Thyroid gland (tissue), 4 donors: ENCODE data around the gene HES3. TPM values are rescaled to one million over a fixed set of nuclear protein-coding genes. Genes with fewer than 3 reads are reported as not detected.

Source experiments
- DNase-seq, 2 donors: peaks; one replicate each; pipeline ENCODE4 v3.0.0-alpha.2; 2019
- H3K27ac ChIP-seq, 3 donors: fragments of 200-600 bp; sonication (generic); 1 replicate in 2 of 3; 2 replicates in 1 of 3; pipeline ENCODE4 v1.5.1; 2016 to 2019; ENCODE audit warnings: mild to moderate bottlenecking in 1 of 3, moderate library complexity in 1 of 3
- H3K27me3 ChIP-seq: fragments of 200-600 bp; sonication (generic); one replicate; pipeline ENCODE4 v1.5.1; 2019
- H3K36me3 ChIP-seq, 2 donors: fragments of 200-600 bp; sonication (generic); one replicate each; pipeline ENCODE4 v1.5.1; 2016 to 2019
- H3K4me1 ChIP-seq, 2 donors: fragments of 200-600 bp; sonication (generic); one replicate each; pipeline ENCODE4 v1.5.1; 2017 to 2019
- H3K4me3 ChIP-seq, 3 donors: fragments of 200-600 bp; sonication (generic); replicated peaks in 1 of 3; 1 replicate in 2 of 3; 2 replicates in 1 of 3; pipeline ENCODE4 v1.5.1; 2016; ENCODE audit warnings: mild to moderate bottlenecking in 1 of 3
- H3K9me3 ChIP-seq: fragments of 200-600 bp; sonication (generic); one replicate; pipeline ENCODE4 v1.5.1; 2017
- POLR2A ChIP-seq, 2 donors: fragments of 450-650 bp; IDR thresholded peaks; one replicate each; pipeline ENCODE4 v1.6.1; 2017; ENCODE audit warnings: antibody characterized with exemption in 2 of 2, mild to moderate bottlenecking in 2 of 2, moderate library complexity in 1 of 2
- WGBS, 2 donors: methylation state at CpG; one replicate each; pipeline ENCODE4 v1.1.5; 2017; 5-methylcytosine and 5-hydroxymethylcytosine counted together
- intact Hi-C: fragments of 100-400 bp; cut with DNase I; formaldehyde crosslinking; loops from one replicate; pipeline ENCODE4 v1.15.1; 2023
- total RNA-seq, 4 donors: library from RNA; depleted of rRNA; stranded (reverse); fragments of >200 nt; gene quantifications; one replicate each; pipeline ENCODE4 v1.2.3, GENCODE V29; 2016
- TF ChIP-seq, protein P1 (sequence below), 6 experiments: fragments of 200-600 bp in 3 of 6; fragments of 450-650 bp in 3 of 6; sonication (generic) in 3 of 6; IDR thresholded peaks; one replicate each; pipeline ENCODE4 v1.5.1; 2016 to 2019; ENCODE audit warnings: antibody characterized with exemption in 6 of 6, mild to moderate bottlenecking in 2 of 6, inconsistent platforms in 1 of 6, moderate library complexity in 1 of 6

The HES3 gene
- total RNA-seq, 4 donors from 2014 or later, result not detected

DNA sequence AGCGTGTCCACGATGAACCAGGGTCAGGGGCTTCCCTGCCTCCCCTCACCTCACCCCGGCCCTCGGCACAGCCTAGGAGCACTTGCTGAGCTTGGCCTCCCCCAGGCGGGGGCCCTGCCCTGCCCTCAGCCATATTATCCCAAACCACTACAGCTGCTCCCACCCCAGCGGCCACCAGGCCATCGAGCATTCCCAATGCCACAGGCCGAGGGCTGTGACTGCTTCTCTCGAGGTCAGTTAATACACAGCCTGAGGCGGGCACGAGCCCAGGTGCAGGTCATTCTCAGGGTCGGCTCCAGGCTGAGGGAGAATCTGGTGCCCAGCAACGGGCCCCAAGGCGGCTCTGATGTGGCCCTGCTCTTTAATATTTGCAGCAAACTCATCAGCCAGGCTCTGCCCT is 25.3 kb downstream of the HES3 start:
- TF ChIP-seq, protein P1, sequence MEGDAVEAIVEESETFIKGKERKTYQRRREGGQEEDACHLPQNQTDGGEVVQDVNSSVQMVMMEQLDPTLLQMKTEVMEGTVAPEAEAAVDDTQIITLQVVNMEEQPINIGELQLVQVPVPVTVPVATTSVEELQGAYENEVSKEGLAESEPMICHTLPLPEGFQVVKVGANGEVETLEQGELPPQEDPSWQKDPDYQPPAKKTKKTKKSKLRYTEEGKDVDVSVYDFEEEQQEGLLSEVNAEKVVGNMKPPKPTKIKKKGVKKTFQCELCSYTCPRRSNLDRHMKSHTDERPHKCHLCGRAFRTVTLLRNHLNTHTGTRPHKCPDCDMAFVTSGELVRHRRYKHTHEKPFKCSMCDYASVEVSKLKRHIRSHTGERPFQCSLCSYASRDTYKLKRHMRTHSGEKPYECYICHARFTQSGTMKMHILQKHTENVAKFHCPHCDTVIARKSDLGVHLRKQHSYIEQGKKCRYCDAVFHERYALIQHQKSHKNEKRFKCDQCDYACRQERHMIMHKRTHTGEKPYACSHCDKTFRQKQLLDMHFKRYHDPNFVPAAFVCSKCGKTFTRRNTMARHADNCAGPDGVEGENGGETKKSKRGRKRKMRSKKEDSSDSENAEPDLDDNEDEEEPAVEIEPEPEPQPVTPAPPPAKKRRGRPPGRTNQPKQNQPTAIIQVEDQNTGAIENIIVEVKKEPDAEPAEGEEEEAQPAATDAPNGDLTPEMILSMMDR (IDR thresholded peaks at IDR 0.05), result no peak
- TF ChIP-seq POLR2A (IDR thresholded peaks at IDR 0.05), result no peak
- no peaks in the 10 kb centered on the region for H3K27me3 ChIP-seq
- H3K9me3 ChIP-seq, result no peaks in the 10 kb centered on the region
- H3K27ac ChIP-seq, result no peak overlapping the region
- intact Hi-C loops, result no loop called here
- 82 to 91% methylated on average over 8 to 11 of the region's 14 CpGs for WGBS, 2 donors
- no peak for DNase-seq
- no peak overlapping the region for H3K4me3 ChIP-seq
- H3K4me1 ChIP-seq, result no peaks in the 10 kb centered on the region
- H3K36me3 ChIP-seq, result no peaks in the 10 kb centered on the region

DNA sequence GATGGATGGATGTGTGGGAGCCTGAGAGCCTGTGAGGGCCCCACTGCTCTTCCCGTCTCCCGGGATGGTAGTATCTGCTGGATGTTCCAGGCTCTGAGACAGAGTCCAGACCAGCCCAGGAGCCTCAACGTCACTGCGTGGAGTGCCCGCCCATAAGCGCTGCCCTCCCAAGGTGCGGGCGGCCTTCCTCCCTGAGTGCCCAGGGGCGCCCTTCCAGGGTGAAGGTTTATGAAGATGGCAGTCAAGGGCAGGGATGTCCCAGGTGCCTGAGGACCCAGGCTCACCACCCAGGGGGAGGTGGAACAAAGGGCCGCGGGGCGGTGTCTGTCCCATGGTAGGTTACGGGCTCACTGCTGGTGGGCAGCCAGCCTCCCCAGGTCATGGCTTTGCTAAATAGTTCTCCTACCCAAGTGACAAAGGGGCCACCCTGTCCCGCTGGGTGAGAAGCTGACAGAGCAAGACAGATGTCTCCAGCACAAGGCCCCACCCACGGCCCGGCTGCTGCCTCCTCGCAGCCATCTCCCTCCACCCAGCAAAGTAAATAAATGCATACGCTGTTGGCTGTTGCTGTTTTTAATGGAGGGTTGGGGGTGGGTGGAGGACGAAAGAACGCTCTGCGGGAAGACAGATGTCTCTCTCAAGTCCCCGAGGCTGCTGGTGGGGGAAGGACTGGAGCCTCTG is 25.9 kb downstream of the HES3 start:
- no peak for DNase-seq
- TF ChIP-seq, protein P1 (IDR thresholded peaks at IDR 0.05), result no peak
- no peak for TF ChIP-seq POLR2A (IDR thresholded peaks at IDR 0.05)
- Histone ChIP-seq H3K4me3 (no peak overlapping the region), H3K27ac (no peak overlapping the region), H3K4me1 (no peaks in the 10 kb centered on the region), H3K9me3 (no peaks in the 10 kb centered on the region), H3K27me3 (no peaks in the 10 kb centered on the region), H3K36me3 (no peaks in the 10 kb centered on the region)
- intact Hi-C loops, result no loop called here
- WGBS, 2 donors, result 85% methylated on average over 9 to 16 of the region's 22 CpGs

DNA sequence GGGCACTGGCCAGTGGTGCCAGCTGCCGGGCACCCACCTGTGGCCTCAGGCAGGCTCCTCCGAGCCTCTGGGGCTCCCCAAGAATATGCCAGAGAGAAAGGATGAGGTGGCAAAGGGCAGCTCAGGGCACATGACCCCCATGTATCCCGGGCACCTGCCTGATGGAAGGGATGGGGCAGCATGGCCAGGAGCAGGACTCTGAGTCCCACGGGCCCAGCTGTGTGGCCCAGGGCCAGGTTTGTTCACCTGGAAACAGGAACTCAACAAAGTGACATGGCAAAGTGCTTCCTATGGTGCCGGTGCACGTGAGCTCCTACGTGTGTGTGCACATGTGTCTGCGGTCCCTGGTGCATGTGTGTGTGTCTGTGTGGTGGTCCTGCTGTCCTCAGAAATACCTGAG is 26.4 kb downstream of the HES3 start:
- no peak overlapping the region for H3K4me3 ChIP-seq
- TF ChIP-seq, protein P1 (IDR thresholded peaks at IDR 0.05), result no peak
- no peak for TF ChIP-seq POLR2A (IDR thresholded peaks at IDR 0.05)
- WGBS, 2 donors, result 67 to 77% methylated on average over 8 of the region's 8 CpGs
- H3K27me3 ChIP-seq, result no peaks in the 10 kb centered on the region
- no peak for DNase-seq
- H3K9me3 ChIP-seq, result no peaks in the 10 kb centered on the region
- H3K27ac ChIP-seq, result no peak overlapping the region
- no peaks in the 10 kb centered on the region for H3K4me1 ChIP-seq
- intact Hi-C loops, result no loop called here
- H3K36me3 ChIP-seq, result no peaks in the 10 kb centered on the region

DNA sequence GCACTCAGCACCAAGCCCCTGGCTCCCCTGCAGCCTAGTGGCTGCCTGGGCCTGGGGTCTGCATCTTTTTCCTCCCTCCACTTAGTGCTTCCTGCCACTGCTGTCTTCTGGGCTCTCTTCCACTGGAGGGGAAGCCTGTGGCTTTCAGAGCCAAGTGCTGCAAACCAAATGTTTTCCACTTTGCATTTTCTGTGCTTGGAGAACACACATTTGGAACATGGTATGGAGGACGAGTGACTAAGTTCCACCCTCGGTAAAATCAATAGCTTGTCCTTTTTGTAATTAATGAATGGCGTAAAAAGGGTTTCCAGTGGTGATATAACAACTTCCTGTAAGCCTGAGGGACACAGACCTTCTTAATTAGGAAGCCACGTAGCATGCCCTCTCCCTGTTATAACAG is 27.0 kb downstream of the HES3 start:
- no peaks in the 10 kb centered on the region for H3K36me3 ChIP-seq
- intact Hi-C loops, result no loop called here
- H3K9me3 ChIP-seq, result no peaks in the 10 kb centered on the region
- TF ChIP-seq POLR2A (IDR thresholded peaks at IDR 0.05), result no peak
- TF ChIP-seq, protein P1 (IDR thresholded peaks at IDR 0.05), result no peak
- H3K4me1 ChIP-seq, result no peaks in the 10 kb centered on the region
- DNase-seq, result no peak
- 76 to 84% methylated on average over 4 of the region's 4 CpGs for WGBS, 2 donors
- no peak overlapping the region for H3K27ac ChIP-seq
- H3K27me3 ChIP-seq, result no peaks in the 10 kb centered on the region
- H3K4me3 ChIP-seq, result no peak overlapping the region

DNA sequence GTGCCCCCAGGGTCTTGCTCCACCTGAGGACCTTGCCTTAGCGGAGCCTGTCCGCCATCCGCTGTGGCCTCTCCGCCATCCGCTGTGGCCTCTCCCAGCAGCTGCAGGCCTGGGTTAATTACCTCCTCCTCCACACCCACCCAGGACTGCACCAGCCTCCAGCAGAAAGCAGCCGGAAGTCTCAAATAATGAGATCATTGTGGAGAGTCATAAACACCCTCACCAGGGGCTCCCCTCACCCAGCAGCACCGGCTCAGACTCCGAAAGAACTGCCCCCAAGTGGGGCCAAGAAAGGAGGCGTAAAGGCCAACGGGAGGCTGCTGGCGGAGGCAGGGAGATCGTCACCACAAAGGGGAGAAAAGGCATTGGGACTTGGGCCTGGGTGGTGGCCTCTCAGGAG is 27.6 kb downstream of the HES3 start:
- intact Hi-C loops, result no loop called here
- H3K27me3 ChIP-seq, result no peaks in the 10 kb centered on the region
- no peak overlapping the region for H3K27ac ChIP-seq
- no peak for DNase-seq
- no peak overlapping the region for H3K4me3 ChIP-seq
- no peaks in the 10 kb centered on the region for H3K9me3 ChIP-seq
- TF ChIP-seq, protein P1 (IDR thresholded peaks at IDR 0.05), result no peak
- TF ChIP-seq POLR2A (IDR thresholded peaks at IDR 0.05), result no peak
- no peaks in the 10 kb centered on the region for H3K4me1 ChIP-seq
- no peaks in the 10 kb centered on the region for H3K36me3 ChIP-seq
- 87 to 89% methylated on average over 9 to 12 of the region's 12 CpGs for WGBS, 2 donors
